Testis (tissue), 2 donors: Measurements from ENCODE around the gene MYF6.

Source experiments
- POLR2A ChIP-seq: fragments of 450-650 bp; IDR thresholded peaks from one replicate; pipeline ENCODE4 v1.6.1; 2017; ENCODE audit warnings: antibody characterized with exemption, mild to moderate bottlenecking, moderate library complexity
- TF ChIP-seq, protein P1 (sequence below), 3 experiments: fragments of 450-650 bp in 2 of 3; fragments of 200-600 bp in 1 of 3; sonication (generic) in 1 of 3; IDR thresholded peaks; one replicate each; pipeline ENCODE4 v1.5.1; 2016 to 2019; ENCODE audit warnings: antibody characterized with exemption in 3 of 3, mild to moderate bottlenecking in 2 of 3, moderate library complexity in 1 of 3

DNA sequence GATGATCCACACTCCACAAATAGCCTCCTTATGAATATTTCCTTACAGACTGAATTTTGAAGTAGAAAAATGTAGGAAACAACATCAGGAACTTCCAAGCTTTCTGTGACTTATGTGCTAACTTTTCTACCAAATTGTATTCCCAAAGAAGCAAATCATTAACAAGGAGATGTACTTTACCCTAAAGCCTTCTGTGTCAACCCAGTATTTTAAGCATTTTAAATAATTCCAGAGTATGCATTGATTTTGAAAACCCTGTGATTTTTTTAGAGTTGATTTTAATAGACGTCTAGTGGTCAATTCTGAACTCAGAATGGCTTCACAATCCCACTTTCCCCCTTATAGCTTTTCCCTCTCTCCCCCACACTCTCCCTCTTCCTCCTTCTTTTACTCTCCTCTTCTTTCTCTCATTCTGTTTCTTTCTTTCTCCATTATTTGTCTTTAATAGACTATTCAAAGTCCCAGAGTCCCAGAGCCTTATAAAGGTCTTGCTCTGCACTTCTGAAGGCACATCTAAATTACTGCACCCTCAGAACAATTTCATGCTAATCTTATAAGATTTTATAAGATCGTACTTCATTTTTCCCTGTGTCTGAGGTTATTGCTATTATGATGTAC is 10.1 kb upstream of the MYF6 start:
- TF ChIP-seq POLR2A = no peak
- TF ChIP-seq, protein P1, sequence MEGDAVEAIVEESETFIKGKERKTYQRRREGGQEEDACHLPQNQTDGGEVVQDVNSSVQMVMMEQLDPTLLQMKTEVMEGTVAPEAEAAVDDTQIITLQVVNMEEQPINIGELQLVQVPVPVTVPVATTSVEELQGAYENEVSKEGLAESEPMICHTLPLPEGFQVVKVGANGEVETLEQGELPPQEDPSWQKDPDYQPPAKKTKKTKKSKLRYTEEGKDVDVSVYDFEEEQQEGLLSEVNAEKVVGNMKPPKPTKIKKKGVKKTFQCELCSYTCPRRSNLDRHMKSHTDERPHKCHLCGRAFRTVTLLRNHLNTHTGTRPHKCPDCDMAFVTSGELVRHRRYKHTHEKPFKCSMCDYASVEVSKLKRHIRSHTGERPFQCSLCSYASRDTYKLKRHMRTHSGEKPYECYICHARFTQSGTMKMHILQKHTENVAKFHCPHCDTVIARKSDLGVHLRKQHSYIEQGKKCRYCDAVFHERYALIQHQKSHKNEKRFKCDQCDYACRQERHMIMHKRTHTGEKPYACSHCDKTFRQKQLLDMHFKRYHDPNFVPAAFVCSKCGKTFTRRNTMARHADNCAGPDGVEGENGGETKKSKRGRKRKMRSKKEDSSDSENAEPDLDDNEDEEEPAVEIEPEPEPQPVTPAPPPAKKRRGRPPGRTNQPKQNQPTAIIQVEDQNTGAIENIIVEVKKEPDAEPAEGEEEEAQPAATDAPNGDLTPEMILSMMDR (IDR thresholded peaks at IDR 0.05) = no peak
